ENCODE measurements around the gene SLC36A1.

DNA sequence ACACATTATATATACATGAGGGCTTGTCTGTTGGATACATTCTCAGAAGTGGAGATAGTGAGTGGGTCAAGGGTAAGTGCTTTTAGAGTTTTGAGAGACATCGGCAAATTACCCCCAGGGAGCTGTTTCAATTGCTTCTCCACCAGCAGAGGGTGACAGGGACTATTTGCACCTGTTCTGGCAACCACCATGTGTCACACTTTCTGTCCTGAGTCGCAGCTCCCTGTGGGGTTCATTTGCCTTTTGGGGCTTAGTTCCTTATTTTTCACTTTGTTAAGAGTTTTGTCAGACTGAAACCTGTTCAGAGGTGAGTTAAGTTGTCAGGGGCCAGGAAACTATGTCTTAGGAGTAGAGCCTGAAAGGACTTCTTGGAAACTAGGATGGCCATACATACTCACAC is 20.1 kb upstream of the SLC36A1 start:
- TF ChIP-seq, protein P1, sequence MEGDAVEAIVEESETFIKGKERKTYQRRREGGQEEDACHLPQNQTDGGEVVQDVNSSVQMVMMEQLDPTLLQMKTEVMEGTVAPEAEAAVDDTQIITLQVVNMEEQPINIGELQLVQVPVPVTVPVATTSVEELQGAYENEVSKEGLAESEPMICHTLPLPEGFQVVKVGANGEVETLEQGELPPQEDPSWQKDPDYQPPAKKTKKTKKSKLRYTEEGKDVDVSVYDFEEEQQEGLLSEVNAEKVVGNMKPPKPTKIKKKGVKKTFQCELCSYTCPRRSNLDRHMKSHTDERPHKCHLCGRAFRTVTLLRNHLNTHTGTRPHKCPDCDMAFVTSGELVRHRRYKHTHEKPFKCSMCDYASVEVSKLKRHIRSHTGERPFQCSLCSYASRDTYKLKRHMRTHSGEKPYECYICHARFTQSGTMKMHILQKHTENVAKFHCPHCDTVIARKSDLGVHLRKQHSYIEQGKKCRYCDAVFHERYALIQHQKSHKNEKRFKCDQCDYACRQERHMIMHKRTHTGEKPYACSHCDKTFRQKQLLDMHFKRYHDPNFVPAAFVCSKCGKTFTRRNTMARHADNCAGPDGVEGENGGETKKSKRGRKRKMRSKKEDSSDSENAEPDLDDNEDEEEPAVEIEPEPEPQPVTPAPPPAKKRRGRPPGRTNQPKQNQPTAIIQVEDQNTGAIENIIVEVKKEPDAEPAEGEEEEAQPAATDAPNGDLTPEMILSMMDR (IDR thresholded peaks at IDR 0.05), result no peak
- TF ChIP-seq POLR2A (IDR thresholded peaks at IDR 0.05) (no peak), POLR2AphosphoS5 (IDR thresholded peaks at IDR 0.05) (no peak)
